CD4-positive, alpha-beta T cell (primary cell): Measurements from ENCODE around the gene CASZ1. TPM values are rescaled to one million over a fixed set of nuclear protein-coding genes. Genes with fewer than 3 reads are reported as not detected.

Experiments used
- ATAC-seq: fragments of 200-7000 bp; cut with Tn5 transposase; one replicate; pipeline ENCODE4 v1.10.0; 2022; ENCODE audit warnings: mild to moderate bottlenecking; ENCODE audit not compliant: poor library complexity
- CTCF ChIA-PET: fragments of 350-600 bp; sonication (Branson Sonifier 250); formaldehyde crosslinking; loops from one replicate; lab custom pipeline; 2021; ENCODE audit warnings: antibody characterized with exemption, inconsistent platforms; lab: Charles Lee
- POLR2A ChIA-PET: fragments of 350-600 bp; sonication (Branson Sonifier 250); formaldehyde crosslinking; loops from one replicate; lab custom pipeline; 2021; ENCODE audit warnings: antibody characterized with exemption, inconsistent platforms; lab: Charles Lee
- DNase-seq, 14 experiments: peaks; one replicate each; pipeline ENCODE4 v3.0.0-alpha.2; 2013 to 2020; ENCODE audit warnings: mixed read lengths in 2 of 14
- H3K27ac ChIP-seq, 2 donors: one replicate each; pipeline versions ENCODE4 v1.5.1 to v1.7.0; 2013; ENCODE audit warnings: low read length in 2 of 2, low read depth in 1 of 2, mild to moderate bottlenecking in 1 of 2
- H3K27me3 ChIP-seq, 2 experiments: 1 replicate in 1 of 2; 2 replicates in 1 of 2; pipeline versions ENCODE4 v1.6.1 to v1.7.0; 2013; ENCODE audit warnings: low read length in 2 of 2, control low read depth in 1 of 2, mild to moderate bottlenecking in 1 of 2, moderate library complexity in 1 of 2; ENCODE audit not compliant: insufficient read depth in 2 of 2, control insufficient read depth in 1 of 2
- H3K36me3 ChIP-seq: one replicate; pipeline ENCODE4 v1.6.1; 2013; ENCODE audit warnings: low read length, control low read depth; ENCODE audit not compliant: insufficient read depth
- H3K4me1 ChIP-seq: one replicate; pipeline ENCODE4 v1.6.1; 2013; ENCODE audit warnings: low read length, control low read depth; ENCODE audit not compliant: insufficient read depth
- H3K4me3 ChIP-seq: one replicate; pipeline ENCODE4 v1.5.1; 2013; ENCODE audit warnings: mild to moderate bottlenecking, low read length, moderate library complexity
- H3K9me3 ChIP-seq, 2 experiments: 1 replicate in 1 of 2; 2 replicates in 1 of 2; pipeline versions ENCODE4 v1.6.1 to v1.7.0; 2013; ENCODE audit warnings: low read length in 2 of 2, mild to moderate bottlenecking in 2 of 2, control low read depth in 1 of 2, moderate library complexity in 1 of 2; ENCODE audit not compliant: control insufficient read depth in 1 of 2, insufficient read depth in 1 of 2
- H3K27ac Mint-ChIP-seq: one replicate; pipeline ENCODE4 v1.8.0; 2020; ENCODE audit warnings: mixed read lengths
- H3K27me3 Mint-ChIP-seq: one replicate; pipeline ENCODE4 v1.8.0; 2021; ENCODE audit warnings: mixed read lengths
- H3K36me3 Mint-ChIP-seq: one replicate; pipeline ENCODE4 v1.8.0; 2021; ENCODE audit warnings: low read depth, mixed read lengths
- H3K4me1 Mint-ChIP-seq: one replicate; pipeline ENCODE4 v1.8.0; 2021; ENCODE audit warnings: low read depth, mixed read lengths
- H3K4me3 Mint-ChIP-seq: one replicate; pipeline ENCODE4 v1.8.0; 2020; ENCODE audit warnings: mild to moderate bottlenecking, mixed read lengths
- H3K9me3 Mint-ChIP-seq: one replicate; pipeline ENCODE4 v1.8.0; 2020; ENCODE audit warnings: mixed read lengths
- CTCF ChIP-seq: fragments of 200-600 bp; IDR thresholded peaks from one replicate; pipeline ENCODE4 v1.8.0; 2022; ENCODE audit warnings: antibody characterized with exemption, mild to moderate bottlenecking
- intact Hi-C, 2 experiments: fragments of 100-400 bp; cut with DNase I in 1 of 2; cut with micrococcal nuclease in 1 of 2; formaldehyde crosslinking; loops; one replicate each; pipeline versions ENCODE4 v1.15.1 to v1.9.0; 2023 to 2025; cut with DNase I, micrococcal nuclease
- total RNA-seq, 174 experiments: library from RNA in 2 of 174; stranded (reverse) in 2 of 174; gene quantifications; one replicate each; pipeline ENCODE4 v1.2.3 and lab custom pipeline; 2021 to 2026

The CASZ1 gene
- total RNA-seq, 2 experiments from 2014 or later: 21.8 to 22.8 TPM

- ChIA-PET CTCF (no interaction called here), POLR2A (no interaction called here)
- DNase-seq (no peak), ATAC-seq (no peak)
- no peaks in the 10 kb centered on the region for H3K9me3 Mint-ChIP-seq
- no peaks in the 10 kb centered on the region for H3K27me3 Mint-ChIP-seq
- Histone ChIP-seq H3K27me3 (no peaks in the 10 kb centered on the region), H3K9me3 (peaks cover 0 to 3% of the 10 kb centered on the region in 2 experiments), H3K4me1 (peaks cover 4% of the 10 kb centered on the region), H3K4me3 (no peak overlapping the region), H3K27ac (no peak overlapping the region), H3K36me3 (no peaks in the 10 kb centered on the region)
- no peaks in the 10 kb centered on the region for H3K4me1 Mint-ChIP-seq
- no peak for TF ChIP-seq CTCF
- H3K36me3 Mint-ChIP-seq: no peaks in the 10 kb centered on the region
- intact Hi-C loops: no loop called here
- no peak overlapping the region for H3K4me3 Mint-ChIP-seq
- H3K27ac Mint-ChIP-seq: no peak overlapping the region
Observed at GRCh38 chr1:10678402-10678801, 118.0 kb downstream of the CASZ1 start.

- H3K27ac ChIP-seq: no peak overlapping the region
- Mint-ChIP-seq H3K4me1 (no peaks in the 10 kb centered on the region), H3K27me3 (no peaks in the 10 kb centered on the region), H3K9me3 (no peaks in the 10 kb centered on the region), H3K27ac (no peak overlapping the region), H3K36me3 (no peaks in the 10 kb centered on the region), H3K4me3 (no peak overlapping the region)
- H3K9me3 ChIP-seq: peaks cover 0 to 2% of the 10 kb centered on the region in 2 experiments
- TF ChIP-seq CTCF: no peak
- POLR2A ChIA-PET: no interaction called here
- no peaks in the 10 kb centered on the region for H3K36me3 ChIP-seq
- ATAC-seq (no peak), DNase-seq (no peak)
- H3K4me1 ChIP-seq: peaks cover 4% of the 10 kb centered on the region
- CTCF ChIA-PET: no interaction called here
- no peak overlapping the region for H3K4me3 ChIP-seq
- intact Hi-C loops: no loop called here
- no peaks in the 10 kb centered on the region for H3K27me3 ChIP-seq
Observed at GRCh38 chr1:10677491-10678391, 118.7 kb downstream of the CASZ1 start.

GRCh38 chr1:10676963-10677362, 119.5 kb downstream of the CASZ1 start:
- Histone ChIP-seq H3K36me3 (no peaks in the 10 kb centered on the region), H3K27me3 (no peaks in the 10 kb centered on the region), H3K27ac (no peak overlapping the region), H3K9me3 (no peaks in the 10 kb centered on the region), H3K4me1 (peaks cover 4% of the 10 kb centered on the region), H3K4me3 (no peak overlapping the region)
- no peaks in the 10 kb centered on the region for H3K9me3 Mint-ChIP-seq
- no peak overlapping the region for H3K27ac Mint-ChIP-seq
- no peak overlapping the region for H3K4me3 Mint-ChIP-seq
- no peaks in the 10 kb centered on the region for H3K4me1 Mint-ChIP-seq
- DNase-seq (no peak), ATAC-seq (no peak)
- ChIA-PET POLR2A (no interaction called here), CTCF (no interaction called here)
- H3K36me3 Mint-ChIP-seq: no peaks in the 10 kb centered on the region
- H3K27me3 Mint-ChIP-seq: no peaks in the 10 kb centered on the region
- no peak for TF ChIP-seq CTCF
- intact Hi-C loops: no loop called here
